Measurements from ENCODE around the gene KIRREL1.

KIRREL1 gene

GRCh38 chr1:157960773-157961172 is 32.7 kb upstream of the KIRREL1 start:
- Histone ChIP-seq H3K36me3 (ENCODE audit: control insufficient read depth, insufficient read depth, low read length) (no peaks in the 10 kb centered on the region), H3K27me3 (replicated peaks; ENCODE audit: control insufficient read depth, insufficient read depth, low read length) (peaks cover 3% of the 10 kb centered on the region), H3K4me3 (replicated peaks; ENCODE audit: low read depth, low read length) (no peak overlapping the region)
- peak; percentile 30 for TF ChIP-seq CTCF (IDR thresholded peaks at IDR 0.05; ENCODE audit: insufficient read depth, low read length, poor library complexity, severe bottlenecking)
- DNase-seq (ENCODE audit: extremely low read depth, insufficient read length): no peak

- H3K27me3 ChIP-seq (replicated peaks; ENCODE audit: control insufficient read depth, insufficient read depth, low read length): peaks cover 3% of the 10 kb centered on the region; the same call in 1 of the 2 replicates
- no peak overlapping the region for H3K4me3 ChIP-seq (replicated peaks; ENCODE audit: low read depth, low read length)
- no peak for DNase-seq (ENCODE audit: extremely low read depth, insufficient read length)
Measured at GRCh38 chr1:157961805-157962762, 31.4 kb upstream of the KIRREL1 start.

GRCh38 chr1:157963713-157964112 is 29.7 kb upstream of the KIRREL1 start:
- Histone ChIP-seq H3K27me3 (replicated peaks; ENCODE audit: control insufficient read depth, insufficient read depth, low read length) (no peaks in the 10 kb centered on the region; the same call in 1 of the 2 replicates), H3K36me3 (ENCODE audit: control insufficient read depth, insufficient read depth, low read length) (no peaks in the 10 kb centered on the region), H3K4me3 (replicated peaks; ENCODE audit: low read depth, low read length) (no peak overlapping the region)
- DNase-seq (ENCODE audit: extremely low read depth, insufficient read length): no peak
- TF ChIP-seq CTCF (IDR thresholded peaks at IDR 0.05; ENCODE audit: insufficient read depth, low read length, poor library complexity, severe bottlenecking): peak; percentile 88

More at GRCh38 chr1:157961805-157962762, 31.4 kb upstream of the KIRREL1 start:
- TF ChIP-seq CTCF (IDR thresholded peaks at IDR 0.05; ENCODE audit: insufficient read depth, low read length, poor library complexity, severe bottlenecking): no peak
- no peaks in the 10 kb centered on the region for H3K36me3 ChIP-seq (ENCODE audit: control insufficient read depth, insufficient read depth, low read length)

GRCh38 chr1:157965584-157965983 is 27.9 kb upstream of the KIRREL1 start:
- DNase-seq (ENCODE audit: extremely low read depth, insufficient read length): no peak
- H3K27me3 ChIP-seq (replicated peaks; ENCODE audit: control insufficient read depth, insufficient read depth, low read length): no peaks in the 10 kb centered on the region; the same call in 1 of the 2 replicates
- no peak for TF ChIP-seq CTCF (IDR thresholded peaks at IDR 0.05; ENCODE audit: insufficient read depth, low read length, poor library complexity, severe bottlenecking)
- H3K4me3 ChIP-seq (replicated peaks; ENCODE audit: low read depth, low read length): no peak overlapping the region
- no peaks in the 10 kb centered on the region for H3K36me3 ChIP-seq (ENCODE audit: control insufficient read depth, insufficient read depth, low read length)

GRCh38 chr1:157966031-157966537 is 27.4 kb upstream of the KIRREL1 start:
- no peak for TF ChIP-seq CTCF (IDR thresholded peaks at IDR 0.05; ENCODE audit: insufficient read depth, low read length, poor library complexity, severe bottlenecking)
- DNase-seq (ENCODE audit: extremely low read depth, insufficient read length): no peak
- Histone ChIP-seq H3K36me3 (ENCODE audit: control insufficient read depth, insufficient read depth, low read length) (no peaks in the 10 kb centered on the region), H3K27me3 (replicated peaks; ENCODE audit: control insufficient read depth, insufficient read depth, low read length) (no peaks in the 10 kb centered on the region; the same call in 1 of the 2 replicates), H3K4me3 (replicated peaks; ENCODE audit: low read depth, low read length) (no peak overlapping the region)
